Measurements from ENCODE around the gene DNAH8.
"Not testable (repeated sequence)": the region's sequence is repeated elsewhere in the genome, so short reads cannot be mapped to it uniquely, and the experiment has no call there.

DNAH8 gene

DNA sequence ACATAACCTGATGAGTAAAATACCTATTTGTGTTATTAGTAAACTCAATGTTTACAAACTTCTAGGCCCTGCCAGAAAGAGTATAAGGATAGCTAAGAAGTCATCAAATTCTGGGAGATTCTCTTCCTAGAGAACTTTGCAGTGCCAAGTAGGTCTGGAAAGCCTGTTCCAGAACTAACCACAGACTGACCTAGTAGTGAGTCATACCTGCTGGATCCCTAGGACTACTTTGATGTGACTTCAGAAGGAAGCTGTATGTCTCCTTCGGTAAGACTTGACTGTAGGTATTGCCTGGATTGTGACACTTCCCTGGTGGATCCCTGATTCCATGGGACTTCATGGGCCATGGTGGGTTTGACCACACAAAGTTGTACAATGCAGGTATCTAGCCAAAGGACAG is 131.7 kb downstream of the DNAH8 start:
- DNase-seq = no peak

DNA sequence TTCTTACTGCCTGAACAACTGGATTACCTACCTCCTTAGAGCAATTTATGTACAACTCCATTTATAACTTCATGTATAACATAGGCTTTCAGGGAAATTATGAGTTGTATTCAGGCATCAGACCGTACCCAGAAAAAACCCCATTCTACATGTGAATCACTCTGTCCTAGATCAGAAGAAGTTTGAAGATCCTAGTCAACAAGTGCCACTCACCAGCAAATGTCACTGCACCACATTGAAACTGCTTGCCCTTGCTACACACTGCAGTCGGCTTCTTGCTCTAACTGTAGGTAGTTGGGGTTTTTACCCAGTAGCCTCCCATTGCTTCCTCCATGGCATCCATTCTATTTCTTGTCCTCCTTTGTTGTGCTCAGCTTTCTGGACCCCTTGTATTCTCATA is 132.4 kb downstream of the DNAH8 start:
- DNase-seq = no peak

DNA sequence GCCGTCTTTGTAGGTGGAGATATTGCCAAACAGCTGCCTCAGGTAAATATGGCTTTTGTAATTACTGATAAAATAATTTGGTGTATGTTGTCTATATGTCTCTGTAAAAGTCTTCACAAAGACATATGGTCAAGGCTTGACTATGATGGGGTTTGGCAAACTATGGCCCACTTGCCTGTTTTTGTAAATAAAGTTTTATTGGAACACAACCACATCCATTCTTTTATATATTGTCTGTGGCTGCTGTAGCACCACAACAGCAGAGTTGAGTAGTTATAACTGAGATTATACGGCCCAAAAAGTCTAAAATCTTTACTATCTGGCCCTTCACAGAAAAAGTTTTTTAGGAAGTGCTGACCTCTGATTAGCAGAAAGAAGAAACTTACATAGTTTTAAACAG is 133.6 kb downstream of the DNAH8 start:
- no peak for DNase-seq

DNA sequence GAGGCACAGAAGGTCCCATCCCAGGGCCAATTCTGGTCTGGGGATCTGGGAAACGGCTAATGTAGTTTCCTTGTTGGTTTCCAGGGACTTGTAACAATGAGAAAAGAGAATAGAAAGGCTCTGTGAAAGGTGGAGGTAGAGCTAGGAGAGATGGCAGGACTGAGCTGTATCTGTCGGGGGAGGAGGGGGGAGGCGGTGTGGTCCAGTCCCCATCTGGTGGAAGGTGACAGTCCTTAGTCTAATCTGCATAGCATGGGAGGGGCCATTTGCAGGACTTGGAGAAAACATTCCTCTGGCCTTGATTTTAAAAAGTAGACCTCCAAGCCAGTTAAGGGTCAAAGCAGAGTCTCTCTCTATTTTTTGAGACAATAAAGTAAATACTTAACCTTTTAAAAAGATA is 137.1 kb downstream of the DNAH8 start:
- no peak for DNase-seq

DNA sequence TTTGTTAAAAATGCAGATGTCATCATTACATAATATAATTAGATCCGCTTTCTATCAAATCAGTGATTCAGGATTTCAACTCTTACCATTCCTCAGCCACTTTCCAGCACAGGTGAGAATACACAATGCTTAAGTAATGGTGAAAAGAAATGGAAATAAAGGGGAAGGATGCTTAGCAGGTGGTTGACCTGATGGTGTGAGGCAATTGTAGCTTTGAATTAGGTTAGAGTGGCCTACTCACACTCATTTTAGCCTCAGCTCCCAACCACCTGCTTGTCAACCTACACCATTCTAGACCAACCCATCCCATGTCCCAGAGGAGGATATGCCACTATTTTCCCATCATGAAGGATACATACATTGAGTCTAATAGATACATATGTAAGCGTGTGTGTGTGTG is 138.1 kb downstream of the DNAH8 start:
- no peak for DNase-seq

DNA sequence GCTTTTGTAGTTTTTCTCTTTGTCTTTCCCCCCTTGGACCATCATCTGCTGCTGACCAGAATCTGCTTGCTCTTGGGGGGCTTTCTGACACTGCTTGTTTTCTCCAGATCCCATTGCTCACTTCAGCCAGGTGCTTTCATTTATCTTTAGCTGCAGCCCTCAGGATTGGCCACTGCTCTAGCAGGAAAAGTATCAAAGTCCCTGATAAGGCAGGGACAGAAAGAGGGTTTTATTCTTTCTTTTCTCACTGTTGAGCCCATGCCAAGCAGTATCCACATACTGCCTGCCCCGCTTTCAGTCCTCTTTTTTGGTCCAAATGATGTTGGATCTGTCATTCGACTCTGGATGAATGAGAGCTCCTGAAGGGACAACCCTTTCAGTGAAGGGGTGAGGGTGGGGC is 141.4 kb downstream of the DNAH8 start:
- DNase-seq = no peak

DNA sequence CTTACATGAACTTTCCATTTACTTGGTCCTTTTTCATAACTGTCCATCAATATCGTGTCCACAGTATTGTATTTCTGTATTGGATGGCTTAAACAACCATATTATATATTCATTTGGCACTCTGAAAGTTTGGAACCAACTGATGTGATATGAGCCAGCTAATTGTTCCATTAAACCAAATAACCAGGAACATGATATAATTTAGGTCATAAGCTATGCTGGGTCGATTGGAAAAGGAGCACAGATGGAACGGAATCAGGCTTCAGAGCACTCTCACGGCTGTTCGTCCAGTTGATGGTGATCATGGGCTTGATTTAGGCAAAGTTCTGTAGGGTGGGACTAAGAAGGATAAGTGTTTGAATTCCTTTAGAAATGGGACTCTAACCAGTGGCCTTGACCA is 142.7 kb downstream of the DNAH8 start:
- DNase-seq = no peak

DNA sequence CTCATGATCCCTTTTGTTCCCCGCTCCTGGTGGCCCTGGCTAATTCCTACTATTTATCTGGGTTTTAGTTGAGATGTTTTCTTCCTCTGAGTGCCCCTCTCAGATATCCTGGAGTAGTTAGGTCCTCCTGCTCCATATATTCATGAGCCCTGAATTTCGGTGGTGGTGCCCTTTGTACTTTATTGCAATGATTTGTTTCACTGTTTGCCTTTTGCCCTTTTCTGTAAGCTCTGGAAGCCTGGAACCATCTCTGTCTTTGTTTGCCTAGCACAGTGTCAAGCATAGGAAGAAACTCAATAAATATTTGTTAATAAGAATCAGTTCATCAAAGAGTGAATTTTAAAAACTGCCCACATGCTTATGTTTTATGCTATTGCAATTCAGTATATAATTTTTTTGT is 144.9 kb downstream of the DNAH8 start:
- no peak for DNase-seq

DNA sequence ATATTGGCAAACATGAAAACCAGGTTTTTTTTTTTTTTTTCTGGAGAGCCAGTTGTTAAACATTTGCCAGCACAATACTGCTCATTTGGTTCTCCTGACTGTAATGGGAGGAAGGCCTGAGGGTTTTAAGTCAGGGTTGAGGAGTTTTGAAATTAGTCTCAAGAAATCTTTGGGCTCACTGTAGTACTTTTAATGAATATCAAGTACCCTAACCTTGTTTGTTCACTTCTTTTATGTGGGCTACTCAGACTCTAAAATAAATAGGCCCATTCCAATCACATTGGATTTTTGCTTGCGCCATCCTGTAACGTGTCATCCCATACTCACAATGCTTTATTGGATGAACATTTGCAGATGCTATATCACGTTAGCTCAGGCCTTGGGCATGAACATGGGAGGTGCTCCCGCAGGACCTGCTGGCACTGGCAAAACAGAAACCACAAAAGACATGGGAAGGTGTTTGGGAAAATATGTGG is 146.9 kb downstream of the DNAH8 start:
- no peak for DNase-seq

DNA sequence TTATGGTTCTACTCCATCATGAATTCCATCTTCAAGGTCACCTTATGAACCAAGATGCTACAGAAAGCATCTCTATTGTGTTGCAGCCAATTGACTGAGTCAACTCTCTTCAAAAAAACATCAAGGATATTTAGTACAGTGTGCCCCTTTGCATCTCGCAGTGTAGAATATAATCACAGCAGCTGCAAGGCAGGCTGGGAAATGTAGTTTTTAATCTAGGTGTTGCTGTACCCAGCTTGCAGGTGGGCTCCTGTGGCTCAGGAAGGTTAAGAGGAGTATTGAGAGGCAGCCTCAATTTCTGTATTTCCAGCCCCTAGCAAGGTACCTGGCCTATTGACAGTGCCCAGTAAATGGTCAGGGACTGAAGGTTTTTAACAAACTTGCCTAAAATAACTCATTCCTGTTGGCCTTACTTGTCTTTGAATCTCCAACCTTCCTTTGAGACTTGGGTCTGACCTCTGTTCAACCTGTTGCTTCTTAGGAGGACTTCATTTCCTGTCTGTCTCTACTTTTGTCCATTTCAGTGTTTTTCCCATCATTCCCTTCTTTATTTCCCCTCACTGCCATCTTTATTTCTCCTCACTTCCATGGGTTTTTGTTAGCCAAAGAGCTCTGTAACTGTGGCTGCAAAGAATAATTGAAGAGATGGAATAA is 150.5 kb downstream of the DNAH8 start:
- DNase-seq = no peak

DNA sequence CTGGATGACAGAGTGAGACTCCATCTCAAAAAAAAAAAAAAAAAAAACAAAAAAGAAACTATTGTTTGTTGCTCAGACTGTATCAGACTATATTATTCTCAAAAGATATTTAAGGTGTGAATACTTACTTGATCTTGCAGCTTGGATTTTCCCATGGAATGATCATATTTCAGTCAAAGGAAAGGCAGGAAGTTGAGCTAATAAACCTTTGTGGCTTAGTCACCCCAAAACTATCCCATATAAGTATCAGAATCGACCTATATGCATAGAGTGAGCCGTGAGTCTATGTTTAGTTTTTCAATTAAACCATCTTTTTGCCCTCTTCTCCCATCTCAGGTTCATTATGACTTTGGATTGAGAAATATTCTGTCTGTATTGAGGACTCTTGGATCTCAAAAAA is 152.6 kb downstream of the DNAH8 start:
- DNase-seq = no peak

DNA sequence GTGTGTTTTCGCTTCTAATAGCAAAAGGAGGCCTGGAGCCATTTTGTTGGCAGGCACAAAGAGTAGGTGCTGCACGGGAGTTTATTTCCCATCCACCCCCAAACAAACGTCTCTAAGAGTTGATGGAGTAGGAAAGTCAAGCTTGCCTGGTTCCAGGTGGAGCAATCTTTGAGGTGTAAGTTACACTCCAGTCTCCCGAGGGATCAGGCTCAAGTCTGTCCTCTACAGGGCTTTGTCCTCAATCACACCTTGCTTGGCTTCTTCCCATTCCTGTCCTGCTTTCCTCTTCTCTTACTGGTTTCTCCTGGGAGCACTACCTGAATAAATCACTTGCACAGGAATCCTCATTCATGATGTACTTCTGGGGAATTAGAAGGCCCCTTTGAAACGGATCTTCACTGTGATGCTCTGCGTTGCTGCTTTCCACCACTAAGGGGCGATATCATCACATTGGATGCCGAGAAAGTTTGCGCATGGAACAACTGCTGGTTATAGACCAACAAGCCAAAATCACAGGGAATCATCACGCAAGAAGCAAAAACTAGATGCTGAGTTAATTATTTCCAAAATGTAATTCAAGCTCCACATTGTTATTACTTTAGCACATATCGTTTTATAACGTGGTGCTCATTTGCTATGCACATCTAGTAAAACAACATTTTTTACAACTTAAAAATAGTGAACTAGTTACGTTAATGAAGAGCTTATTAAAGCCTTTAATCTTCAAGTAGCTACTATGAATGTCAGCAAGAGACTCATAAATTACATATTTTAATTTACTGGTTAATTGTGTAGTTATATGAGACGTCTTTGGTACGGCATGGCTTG is 156.8 kb downstream of the DNAH8 start:
- peak; percentile 37 to 70 for DNase-seq

DNA sequence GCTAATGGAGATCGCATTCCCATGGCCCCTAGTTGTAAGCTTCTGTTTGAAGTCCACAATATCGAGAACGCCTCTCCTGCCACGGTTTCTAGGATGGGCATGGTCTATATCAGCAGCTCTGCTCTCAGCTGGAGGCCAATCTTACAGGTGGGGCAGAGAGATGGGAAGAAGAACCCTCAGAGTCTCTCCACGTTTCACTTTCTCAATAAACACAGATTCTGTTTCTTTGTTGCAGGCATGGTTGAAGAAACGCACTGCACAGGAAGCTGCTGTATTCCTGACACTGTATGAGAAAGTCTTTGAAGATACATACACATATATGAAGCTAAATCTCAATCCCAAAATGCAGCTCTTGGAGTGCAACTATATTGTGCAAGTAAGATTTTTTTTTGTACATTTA is 157.9 kb downstream of the DNAH8 start:
- no peak for DNase-seq

DNA sequence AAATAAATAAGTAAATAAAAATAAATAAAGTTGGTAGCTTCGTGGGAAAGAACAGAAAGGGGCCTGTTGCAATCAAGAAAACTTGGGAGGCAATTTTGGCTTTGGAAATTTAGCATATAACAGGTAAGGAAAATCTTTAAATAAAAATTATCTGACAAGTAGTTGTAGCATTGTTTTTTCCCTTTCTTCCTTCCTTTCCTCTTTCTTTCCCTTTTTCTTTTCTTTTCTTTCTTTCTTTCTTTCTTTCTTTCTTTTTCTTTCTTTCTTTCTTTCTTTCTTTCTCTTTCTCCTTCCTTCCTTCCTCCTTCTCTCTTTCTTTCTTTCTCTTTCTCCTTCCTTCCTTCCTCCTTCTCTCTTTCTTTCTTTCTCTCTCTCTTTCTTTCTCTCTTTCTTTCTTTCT is 158.7 kb downstream of the DNAH8 start:
- not testable (repeated sequence) for DNase-seq

DNA sequence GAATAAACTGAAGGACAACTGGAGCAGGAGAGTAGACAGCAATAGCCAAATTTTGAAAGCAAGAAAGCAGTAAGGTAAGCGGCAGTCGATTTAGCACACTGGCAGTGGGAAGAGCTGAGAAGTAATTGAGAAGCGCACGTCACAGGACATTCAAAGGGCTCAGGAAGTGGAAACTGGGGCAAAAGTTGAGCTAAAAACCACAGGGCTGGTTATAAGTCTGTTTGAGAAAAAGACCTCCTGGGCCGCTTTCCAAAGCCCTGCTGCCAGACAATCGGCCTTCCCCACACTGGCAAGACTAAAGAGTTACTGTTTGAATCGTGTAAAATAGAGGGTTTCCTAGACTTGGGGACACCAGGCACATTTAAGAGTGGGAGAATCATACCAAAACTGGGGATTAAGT is 161.4 kb downstream of the DNAH8 start:
- DNase-seq = peak; percentile 41 to 72

DNA sequence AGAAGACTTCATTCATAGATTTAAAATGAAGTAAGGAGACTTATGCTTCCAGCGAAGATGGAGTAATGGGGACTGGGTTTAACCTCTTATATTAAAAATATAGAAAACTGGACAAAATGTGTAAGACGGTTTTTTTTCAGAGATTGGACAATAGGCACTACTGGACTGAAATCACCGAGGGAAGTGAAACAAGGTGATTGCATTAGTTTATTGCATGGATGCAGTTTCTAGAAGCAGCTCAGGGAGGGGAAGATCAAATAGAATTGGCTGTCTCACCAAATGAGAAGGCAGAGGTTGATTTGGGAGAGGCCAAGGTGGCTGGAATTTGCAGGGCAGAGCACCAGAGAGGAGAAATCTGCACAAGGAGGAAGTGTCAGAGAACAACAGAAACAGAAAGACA is 162.6 kb downstream of the DNAH8 start:
- no peak for DNase-seq

DNA sequence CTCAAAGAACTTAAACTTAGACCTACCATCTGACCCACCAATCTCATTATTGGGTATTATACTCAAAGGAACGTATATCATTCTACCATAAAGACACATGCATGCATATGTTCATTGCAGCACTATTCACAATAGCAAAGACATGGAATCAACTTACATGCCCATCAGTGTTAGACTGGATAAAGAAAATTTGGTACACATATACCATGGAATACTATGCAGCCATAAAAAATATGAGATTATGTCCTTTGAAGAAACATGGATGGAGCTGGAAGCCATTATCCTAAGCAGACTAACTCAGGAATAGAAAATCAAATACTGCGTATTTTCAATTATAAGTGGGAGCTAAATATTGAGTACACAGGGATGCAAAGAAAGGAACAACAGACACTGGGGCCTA is 167.0 kb downstream of the DNAH8 start:
- no peak for DNase-seq

DNA sequence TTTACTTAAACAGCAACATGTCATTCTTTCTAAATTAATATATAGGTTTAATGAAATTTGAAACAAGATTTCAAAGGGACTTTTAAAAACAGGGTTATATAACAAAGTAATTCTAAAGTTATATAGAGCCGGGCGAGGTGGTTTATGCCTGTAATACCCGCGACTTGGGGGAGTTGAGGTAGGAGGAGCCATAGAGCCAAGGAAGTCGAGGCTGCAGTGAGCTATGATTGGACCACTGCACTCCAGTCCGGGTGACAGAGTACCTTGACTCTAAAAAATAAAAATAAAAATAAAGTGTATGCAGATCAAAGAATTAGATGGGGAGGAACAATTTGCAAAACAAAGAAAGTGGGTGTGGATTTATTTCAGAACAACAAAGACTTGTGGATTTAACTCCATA is 182.4 kb downstream of the DNAH8 start:
- DNase-seq = no peak

DNA sequence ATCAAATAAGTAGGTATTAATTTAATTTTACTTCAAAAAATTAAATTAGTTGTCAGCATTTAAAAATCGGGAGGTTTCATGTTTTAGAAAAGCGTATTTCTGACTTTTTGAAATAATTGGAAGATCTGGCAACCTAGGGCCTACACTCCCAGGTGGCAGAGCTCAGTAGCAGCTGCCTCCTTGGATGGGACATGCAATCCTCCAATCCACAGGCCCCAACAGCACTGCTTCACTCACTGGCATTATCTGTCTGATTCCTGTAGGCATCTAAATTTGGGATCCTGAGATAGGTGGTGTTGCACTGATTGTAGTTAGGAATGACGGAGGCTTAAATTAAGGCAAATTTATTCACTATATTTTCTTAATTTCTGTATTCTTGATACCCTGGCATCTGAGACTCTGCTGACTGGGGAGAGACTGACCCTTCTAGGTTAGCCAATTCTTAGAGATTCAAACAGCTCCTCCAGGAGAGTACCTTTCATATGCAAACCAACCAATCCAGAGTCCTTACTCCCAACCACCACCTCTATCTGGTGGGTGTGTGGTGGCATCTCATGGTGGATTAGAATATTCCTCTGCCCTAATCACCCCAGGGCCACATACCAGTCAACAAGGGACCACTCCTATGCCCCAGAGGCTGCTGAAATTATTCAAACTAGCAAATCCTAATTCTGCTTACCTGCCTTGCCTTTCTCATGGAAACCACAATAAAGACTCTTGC is 186.9 kb downstream of the DNAH8 start:
- DNase-seq = no peak

DNA sequence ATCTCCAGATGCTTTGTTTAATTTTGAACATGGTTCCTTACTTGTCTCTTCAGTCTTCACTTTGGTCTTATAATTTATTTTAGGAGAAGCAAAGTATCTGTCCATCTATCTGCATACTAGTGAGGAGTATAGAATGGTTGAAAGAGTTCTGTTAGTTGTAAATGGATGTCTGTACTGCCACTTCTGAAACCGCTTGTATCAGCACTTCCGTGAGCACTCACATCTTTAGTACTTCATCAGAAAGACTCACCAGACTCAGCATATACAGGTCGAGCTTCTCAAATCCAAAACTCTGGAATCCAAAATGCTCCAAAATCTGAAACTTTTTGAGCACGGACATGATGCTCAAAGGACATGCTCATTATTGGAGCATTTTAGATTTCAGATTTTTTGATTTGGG is 191.5 kb downstream of the DNAH8 start:
- no peak for DNase-seq

DNA sequence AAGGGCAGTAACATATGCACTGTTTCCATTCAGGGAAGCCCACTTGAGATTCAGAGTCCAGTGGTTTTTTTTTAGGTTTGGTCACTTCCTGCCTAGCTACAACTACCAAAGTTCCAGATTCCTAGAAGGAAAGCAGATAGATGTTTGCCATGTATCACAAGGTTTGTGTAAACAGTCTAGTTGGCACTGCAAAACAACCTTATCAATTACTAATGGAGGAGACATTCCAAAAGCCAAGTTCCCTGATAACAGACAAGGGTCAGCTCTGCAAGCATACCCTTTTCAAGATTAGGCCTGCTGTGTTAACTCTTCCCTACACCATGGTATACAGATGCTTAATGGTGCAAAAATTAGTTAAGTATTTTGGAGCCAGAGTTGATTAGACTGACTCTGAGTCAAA is 192.2 kb downstream of the DNAH8 start:
- DNase-seq = no peak

DNA sequence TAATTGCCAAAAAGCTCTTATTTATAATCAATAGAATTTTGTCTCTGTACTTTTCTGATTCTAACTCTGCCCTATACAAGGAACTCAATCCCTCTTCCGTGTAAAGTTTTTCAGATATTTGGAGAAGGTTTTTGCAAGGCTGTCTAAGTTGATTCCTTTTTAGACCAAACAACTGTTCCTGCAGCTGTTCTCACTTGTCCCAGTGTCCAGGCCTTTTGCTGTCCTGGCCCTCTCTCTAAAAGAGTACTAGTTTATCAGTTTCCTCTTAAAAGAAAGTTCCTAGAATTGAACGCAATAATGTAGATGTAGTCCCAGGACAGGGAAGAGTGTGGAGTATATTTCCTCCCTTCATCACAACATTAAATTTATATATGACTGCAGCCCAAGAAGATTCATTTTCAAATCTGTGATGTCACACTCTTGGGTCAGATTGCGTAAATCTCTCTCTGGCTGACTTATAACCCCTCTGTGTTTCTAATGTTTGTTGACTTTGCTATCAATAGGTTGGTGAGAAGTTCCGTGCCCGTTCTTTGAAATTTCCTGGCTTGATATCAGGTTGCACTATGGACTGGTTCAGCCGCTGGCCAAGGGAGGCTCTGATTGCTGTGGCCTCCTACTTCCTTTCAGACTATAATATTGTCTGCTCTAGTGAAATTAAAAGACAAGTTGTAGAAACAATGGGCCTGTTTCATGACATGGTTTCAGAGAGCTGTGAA is 194.1 kb downstream of the DNAH8 start:
- no peak for DNase-seq

DNA sequence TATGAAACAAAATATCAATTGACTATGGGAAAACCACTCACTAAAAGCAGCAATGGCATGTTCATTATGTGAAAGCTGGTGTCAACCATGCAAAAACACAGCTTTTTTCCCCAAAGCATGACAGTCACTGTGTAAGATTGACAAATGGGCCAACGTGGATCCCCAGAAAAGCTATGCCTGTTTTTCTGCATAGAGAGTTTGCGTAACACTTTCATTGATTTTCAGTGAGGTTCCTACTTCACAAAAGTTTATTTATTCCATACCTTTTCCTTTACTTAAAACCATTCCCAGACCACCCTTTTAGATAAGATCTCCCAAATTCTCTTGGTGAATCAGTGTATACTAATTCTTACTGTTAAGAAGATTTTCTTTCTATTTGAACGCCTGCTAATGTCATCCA is 195.1 kb downstream of the DNAH8 start:
- no peak for DNase-seq

Data from CD4-positive, alpha-beta T cell treated with Interferon alpha-2 for 1 hour (primary cell).